ENCODE data around the gene GPRIN1. TPM values are rescaled to one million over a fixed set of nuclear protein-coding genes. Genes with fewer than 3 reads are reported as not detected.

GPRIN1 gene
- total RNA-seq, 3 donors from 2014 or later: 0.64 to 1.2 (median 0.98) TPM

DNA sequence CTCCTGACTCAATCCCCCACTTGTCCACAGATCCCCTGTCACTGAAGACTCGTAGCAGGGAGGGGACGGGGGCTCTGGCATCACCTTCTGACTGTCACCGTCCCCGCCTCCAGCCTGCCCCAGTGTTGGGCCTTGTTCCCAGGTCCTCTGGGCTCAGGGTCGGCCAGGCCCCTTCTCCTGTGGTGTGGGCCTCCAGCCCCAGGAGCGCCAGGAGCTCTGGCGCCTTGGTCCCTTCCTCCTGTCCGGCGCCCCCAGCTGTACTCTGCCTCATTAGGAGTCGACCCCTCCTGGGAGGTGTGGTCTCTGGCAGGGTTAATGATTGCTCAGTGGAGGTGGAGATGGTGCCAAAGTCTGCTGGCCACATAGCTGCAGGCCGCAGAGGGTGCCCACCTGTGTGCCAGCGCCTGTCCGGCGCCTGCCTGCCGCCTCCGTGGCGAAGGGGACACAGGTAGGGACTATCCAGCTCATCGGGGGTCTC is 61.0 kb downstream of the GPRIN1 start, which contains the start of gene CDHR2:
Gene CDHR2, plus strand, starts transcription at position 376 of the 478 bp plus-strand sequence. CDS start 16,011 bp downstream, outside the sequence.
- Histone ChIP-seq H3K27me3 (peaks cover 0 to 9% of the 10 kb centered on the region in 2 donors), H3K36me3 (no peaks in the 10 kb centered on the region), H3K4me1 (no peaks in the 10 kb centered on the region), H3K4me3 (no peak within 1 kb of the TSS), H3K9me3 (no peaks in the 10 kb centered on the region), H3K27ac (no peak within 1 kb of the TSS)
- intact Hi-C loops (cut with DNase I; ENCODE audit: low total_unique reads): no loop called here
- TF ChIP-seq POLR2A (IDR thresholded peaks at IDR 0.05): no peak
- no peak for TF ChIP-seq POLR2AphosphoS5 (IDR thresholded peaks at IDR 0.05)
- TF ChIP-seq, protein P1, sequence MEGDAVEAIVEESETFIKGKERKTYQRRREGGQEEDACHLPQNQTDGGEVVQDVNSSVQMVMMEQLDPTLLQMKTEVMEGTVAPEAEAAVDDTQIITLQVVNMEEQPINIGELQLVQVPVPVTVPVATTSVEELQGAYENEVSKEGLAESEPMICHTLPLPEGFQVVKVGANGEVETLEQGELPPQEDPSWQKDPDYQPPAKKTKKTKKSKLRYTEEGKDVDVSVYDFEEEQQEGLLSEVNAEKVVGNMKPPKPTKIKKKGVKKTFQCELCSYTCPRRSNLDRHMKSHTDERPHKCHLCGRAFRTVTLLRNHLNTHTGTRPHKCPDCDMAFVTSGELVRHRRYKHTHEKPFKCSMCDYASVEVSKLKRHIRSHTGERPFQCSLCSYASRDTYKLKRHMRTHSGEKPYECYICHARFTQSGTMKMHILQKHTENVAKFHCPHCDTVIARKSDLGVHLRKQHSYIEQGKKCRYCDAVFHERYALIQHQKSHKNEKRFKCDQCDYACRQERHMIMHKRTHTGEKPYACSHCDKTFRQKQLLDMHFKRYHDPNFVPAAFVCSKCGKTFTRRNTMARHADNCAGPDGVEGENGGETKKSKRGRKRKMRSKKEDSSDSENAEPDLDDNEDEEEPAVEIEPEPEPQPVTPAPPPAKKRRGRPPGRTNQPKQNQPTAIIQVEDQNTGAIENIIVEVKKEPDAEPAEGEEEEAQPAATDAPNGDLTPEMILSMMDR (IDR thresholded peaks at IDR 0.05): no peak
- no peak for DNase-seq (ENCODE audit: low spot score in 2 of 2)

- intact Hi-C loops (cut with DNase I; ENCODE audit: low total_unique reads): no loop called here
- Histone ChIP-seq H3K27me3 (peaks cover 0 to 9% of the 10 kb centered on the region in 2 donors), H3K4me3 (no peak overlapping the region), H3K27ac (no peak overlapping the region), H3K9me3 (no peaks in the 10 kb centered on the region), H3K36me3 (no peaks in the 10 kb centered on the region), H3K4me1 (no peaks in the 10 kb centered on the region)
- no peak for DNase-seq (ENCODE audit: low spot score in 2 of 2)
- TF ChIP-seq POLR2A (IDR thresholded peaks at IDR 0.05): no peak
- TF ChIP-seq, protein P1 (IDR thresholded peaks at IDR 0.05): no peak
- no peak for TF ChIP-seq POLR2AphosphoS5 (IDR thresholded peaks at IDR 0.05)
Measured at GRCh38 chr5:176547802-176548201, 62.2 kb downstream of the GPRIN1 start.

Other genes with a start within 250 kb of the GPRIN1 start
- 100 to 1,000 TPM in 1 of 3 donors, 10 to 100 TPM in 2; 82.2 to 102 (median 90.7) TPM for gene KIAA1191, start 248.4 kb downstream of the GPRIN1 start, total RNA-seq
- gene ARL10, start 244.7 kb downstream of the GPRIN1 start, total RNA-seq: 10 to 100 TPM in 1 of 3 donors, 1 to 10 TPM in 2; 5.6 to 17.7 (median 6.6) TPM
- 10 to 100 TPM in 2 of 3 donors, 1 to 10 TPM in 1; 8.5 to 13.8 (median 12.4) TPM for gene NOP16, start 221.6 kb downstream of the GPRIN1 start, total RNA-seq
- gene HIGD2A, start 221.4 kb downstream of the GPRIN1 start, total RNA-seq: 100 to 1,000 TPM in 1 of 3 donors, 10 to 100 TPM in 2; 68.5 to 134 (median 80.2) TPM
- gene CLTB, start 193.6 kb downstream of the GPRIN1 start, total RNA-seq: 100 to 1,000 TPM in 2 of 3 donors, 10 to 100 TPM in 1; 91.0 to 122 (median 121) TPM
- gene FAF2, start 161.8 kb downstream of the GPRIN1 start, total RNA-seq: 10 to 100 TPM; 26.9 to 38.2 (median 28.5) TPM
- 10 to 100 TPM in 2 of 3 donors, 1 to 10 TPM in 1; 6.9 to 17.1 (median 15.4) TPM for gene RNF44, start 72.8 kb downstream of the GPRIN1 start, total RNA-seq
- 1 to 10 TPM in 1 of 3 donors, not detected in 2; 2.3 TPM for gene CDHR2, start 60.8 kb downstream of the GPRIN1 start, total RNA-seq
- gene SNCB, start 20.4 kb upstream of the GPRIN1 start, total RNA-seq: not detected
- 1 to 10 TPM in 1 of 3 donors, not detected in 2; 1.6 TPM for gene EIF4E1B, start 20.5 kb upstream of the GPRIN1 start, total RNA-seq
- 10 to 100 TPM; 10.4 to 20.0 (median 18.3) TPM for gene TSPAN17, start 37.3 kb upstream of the GPRIN1 start, total RNA-seq
- 1 to 10 TPM in 1 of 3 donors, under 1 TPM in 1, not detected in 1; 0.15 to 2.9 TPM for gene UNC5A, start 200.4 kb upstream of the GPRIN1 start, total RNA-seq

Measured in breast epithelium (tissue), 4 donors.